Muscle of leg (tissue), 11 donors: ENCODE data around the gene IMPACT. TPM values are rescaled to one million over a fixed set of nuclear protein-coding genes. Genes with fewer than 3 reads are reported as not detected.

ENCODE experiments used
- DNase-seq: peaks from one replicate; pipeline ENCODE4 v3.0.0; 2013
- H3K27ac ChIP-seq: one replicate; pipeline ENCODE4 v1.5.1; 2013; ENCODE audit warnings: mild to moderate bottlenecking, low read length, control low read depth
- H3K27me3 ChIP-seq: one replicate; pipeline ENCODE4 v1.6.1; 2013; ENCODE audit warnings: low read length; ENCODE audit not compliant: control insufficient read depth, insufficient read depth
- H3K36me3 ChIP-seq: one replicate; pipeline ENCODE4 v1.6.1; 2013; ENCODE audit warnings: low read length; ENCODE audit not compliant: control insufficient read depth, insufficient read depth
- H3K4me1 ChIP-seq: one replicate; pipeline ENCODE4 v1.6.1; 2013; ENCODE audit warnings: low read length; ENCODE audit not compliant: control insufficient read depth, insufficient read depth
- H3K4me3 ChIP-seq: one replicate; pipeline ENCODE4 v1.5.1; 2013; ENCODE audit warnings: low read length, control low read depth
- H3K9me3 ChIP-seq: replicated peaks from 2 replicates; pipeline ENCODE4 v1.6.1; 2013; ENCODE audit warnings: low read depth, low read length; ENCODE audit not compliant: control insufficient read depth
- WGBS: methylation state at CpG from one replicate; pipeline ENCODE4 v1.1.5; 2013; ENCODE audit warnings: missing lambda C conversion rate; ENCODE audit not compliant: insufficient coverage; 5-methylcytosine and 5-hydroxymethylcytosine counted together
- polyA plus RNA-seq, 8 donors: library from polyadenylated mRNA; unstranded; fragments of 120-200 nt; gene quantifications; one replicate each; pipeline versions ENCODE4 v1.2.1 to v1.2.3, GENCODE V29; 2013; ENCODE audit warnings: inconsistent platforms in 1 of 8, low replicate concordance in 1 of 8; ENCODE audit not compliant: insufficient read length in 8 of 8, insufficient read depth in 1 of 8
- total RNA-seq: library from RNA; stranded (reverse); fragments of 120-200 nt; gene quantifications from one replicate; pipeline ENCODE4 v1.2.4, GENCODE V29; 2013

IMPACT gene
- total and polyA plus RNA-seq, 9 donors, result 28.5 to 43.3 (median 37.0) TPM

DNA sequence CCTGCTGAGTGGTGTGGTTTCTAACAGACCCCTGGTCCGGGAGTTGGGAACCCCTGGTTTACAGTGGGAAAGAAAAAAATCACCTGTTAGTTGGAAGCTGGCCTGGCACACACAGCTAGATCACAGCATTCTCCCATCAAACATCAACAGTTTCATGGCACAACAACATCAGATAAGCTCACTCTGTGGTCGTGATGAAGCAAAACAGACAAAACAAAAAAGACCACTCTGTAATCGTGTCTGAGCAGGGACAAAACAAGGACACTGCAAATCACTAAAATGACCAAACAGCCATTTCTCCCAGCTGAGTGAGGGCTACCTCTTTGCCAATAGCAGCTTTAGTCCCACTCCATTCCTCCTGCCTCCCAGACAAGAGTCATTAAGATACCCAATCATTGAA lies 9.0 kb upstream of the IMPACT start:
- Histone ChIP-seq H3K36me3 (no peaks in the 10 kb centered on the region), H3K9me3 (no peaks in the 10 kb centered on the region), H3K4me3 (no peak overlapping the region), H3K4me1 (no peaks in the 10 kb centered on the region), H3K27me3 (peaks cover 39% of the 10 kb centered on the region), H3K27ac (no peak overlapping the region)
- DNase-seq, result no peak
- 0% methylated on average over 1 of the region's 3 CpGs for WGBS

DNA sequence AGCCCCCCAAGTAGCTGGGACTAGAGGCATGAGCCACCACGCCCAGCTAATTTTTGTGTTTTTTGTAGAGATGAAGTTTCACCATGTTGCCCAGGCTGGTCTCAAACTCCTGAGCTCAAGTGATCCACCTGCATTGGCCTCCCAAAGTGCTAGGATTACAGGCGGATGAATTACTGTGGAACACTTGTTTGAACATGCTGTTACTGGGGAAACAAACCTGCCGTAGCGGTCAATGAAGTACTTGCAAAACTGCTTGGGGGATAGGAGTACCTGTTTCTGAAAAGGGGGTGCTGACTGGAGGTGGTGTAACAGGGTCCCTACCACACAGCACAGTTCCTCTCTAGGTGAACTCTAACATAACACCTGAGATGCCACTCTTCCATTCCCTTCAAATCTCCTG lies 5.9 kb upstream of the IMPACT start:
- Histone ChIP-seq H3K27me3 (peaks cover 44% of the 10 kb centered on the region), H3K4me1 (no peaks in the 10 kb centered on the region), H3K4me3 (no peak overlapping the region), H3K9me3 (no peaks in the 10 kb centered on the region), H3K27ac (no peak overlapping the region), H3K36me3 (no peaks in the 10 kb centered on the region)
- no peak for DNase-seq
- 80% methylated on average over 2 of the region's 4 CpGs for WGBS

DNA sequence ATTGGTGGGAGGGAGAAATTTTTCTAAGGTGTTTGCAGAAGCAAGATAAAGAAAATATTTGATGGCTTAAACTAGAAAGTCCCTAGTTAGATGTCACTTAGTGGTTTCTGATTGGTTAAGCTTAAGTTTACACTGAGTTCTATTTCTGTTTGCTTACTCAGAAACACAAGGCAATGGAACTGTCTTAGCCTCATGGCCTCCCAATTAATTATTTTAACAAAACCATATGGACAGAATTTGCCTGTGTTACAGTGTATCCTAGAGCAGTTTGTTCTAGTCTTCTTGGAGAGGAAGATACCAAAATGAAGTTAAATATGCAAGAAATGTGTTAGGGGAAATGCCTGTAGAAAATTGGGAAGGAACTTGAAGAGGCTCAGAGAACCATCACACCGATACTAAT lies 4.6 kb upstream of the IMPACT start:
- Histone ChIP-seq H3K27me3 (peaks cover 46% of the 10 kb centered on the region), H3K9me3 (no peaks in the 10 kb centered on the region), H3K4me1 (no peaks in the 10 kb centered on the region), H3K4me3 (no peak overlapping the region), H3K27ac (no peak overlapping the region), H3K36me3 (no peaks in the 10 kb centered on the region)
- DNase-seq, result no peak
- 90% methylated on average over 1 of the region's 1 CpG for WGBS

DNA sequence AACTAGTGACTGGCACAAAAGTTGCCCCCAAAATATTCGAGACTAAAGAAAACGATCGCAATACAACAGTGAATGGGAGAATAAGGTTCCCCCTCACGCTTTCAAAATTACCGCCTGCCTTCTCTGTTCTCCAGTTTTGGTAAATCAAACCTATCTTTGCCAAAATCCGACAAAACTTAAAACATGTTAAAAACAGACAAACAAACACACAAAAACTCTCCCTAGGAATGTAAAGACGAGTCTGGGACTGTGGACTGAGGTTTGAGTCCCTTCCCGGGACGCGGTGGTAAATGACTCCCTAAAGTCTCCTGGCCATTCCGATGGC lies 435 bp upstream of the IMPACT start:
- H3K27me3 ChIP-seq, result peaks cover 15% of the 10 kb centered on the region

DNA sequence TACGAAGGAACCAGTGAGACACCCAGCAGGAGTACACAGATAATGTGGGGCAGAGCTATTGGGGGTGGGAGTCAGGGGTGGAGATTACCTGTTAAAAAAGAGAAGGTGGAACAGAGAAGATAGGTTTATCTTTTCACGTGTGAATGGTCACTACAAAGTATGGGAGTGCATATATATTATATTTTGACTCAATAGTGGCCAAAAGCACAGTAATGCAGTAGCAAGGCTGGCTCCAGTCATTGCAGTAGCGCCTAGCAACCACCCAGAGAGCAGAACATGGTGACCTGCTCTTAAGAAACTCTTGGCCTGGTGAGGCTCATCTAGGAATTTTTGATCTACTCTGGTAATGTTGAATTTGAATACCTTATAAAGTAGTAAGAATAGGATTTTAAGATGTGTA lies 1.0 kb downstream of the IMPACT start:
- Histone ChIP-seq H3K27me3 (peaks cover 9% of the 10 kb centered on the region), H3K4me3 (peak overlapping the region; percentile 86), H3K27ac (no peak overlapping the region), H3K4me1 (no peaks in the 10 kb centered on the region), H3K36me3 (peaks cover 9% of the 10 kb centered on the region), H3K9me3 (no peaks in the 10 kb centered on the region)
- DNase-seq, result no peak
- 100% methylated on average over 1 of the region's 3 CpGs for WGBS

More for the DNA sequence above, 435 bp upstream of the IMPACT start:
- H3K36me3 ChIP-seq, result peaks cover 2% of the 10 kb centered on the region
- H3K4me1 ChIP-seq, result no peaks in the 10 kb centered on the region
- H3K4me3 ChIP-seq, result peak overlapping the region; percentile 86
- no peak for DNase-seq
- H3K9me3 ChIP-seq, result no peaks in the 10 kb centered on the region
- WGBS, result 10% methylated on average over 6 of the region's 11 CpGs
- peak overlapping the region; percentile 79 for H3K27ac ChIP-seq

DNA sequence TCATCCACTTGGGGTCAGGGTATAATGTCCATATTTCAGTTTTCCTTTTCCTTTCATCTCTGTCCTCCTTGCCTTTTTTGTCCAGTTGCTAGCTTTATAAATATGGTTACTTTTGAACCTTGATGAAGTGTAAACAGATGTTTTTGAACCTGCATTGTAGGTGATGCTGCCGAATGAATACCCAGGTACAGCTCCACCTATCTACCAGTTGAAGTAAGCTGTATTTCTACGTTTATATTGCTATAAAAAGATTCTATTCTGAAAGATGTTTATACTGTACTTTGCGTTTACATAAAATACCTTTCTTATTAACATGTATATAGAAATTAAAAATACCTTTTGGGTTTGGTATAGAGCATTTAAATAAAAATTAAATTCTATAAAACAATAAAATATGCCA lies 2.2 kb downstream of the IMPACT start:
- DNase-seq, result no peak
- Histone ChIP-seq H3K9me3 (no peaks in the 10 kb centered on the region), H3K36me3 (peaks cover 10% of the 10 kb centered on the region), H3K4me1 (no peaks in the 10 kb centered on the region), H3K4me3 (no peak overlapping the region), H3K27ac (no peak overlapping the region), H3K27me3 (peaks cover 7% of the 10 kb centered on the region)
- no CpG with 5 or more reads among the region's 3 CpGs for WGBS

DNA sequence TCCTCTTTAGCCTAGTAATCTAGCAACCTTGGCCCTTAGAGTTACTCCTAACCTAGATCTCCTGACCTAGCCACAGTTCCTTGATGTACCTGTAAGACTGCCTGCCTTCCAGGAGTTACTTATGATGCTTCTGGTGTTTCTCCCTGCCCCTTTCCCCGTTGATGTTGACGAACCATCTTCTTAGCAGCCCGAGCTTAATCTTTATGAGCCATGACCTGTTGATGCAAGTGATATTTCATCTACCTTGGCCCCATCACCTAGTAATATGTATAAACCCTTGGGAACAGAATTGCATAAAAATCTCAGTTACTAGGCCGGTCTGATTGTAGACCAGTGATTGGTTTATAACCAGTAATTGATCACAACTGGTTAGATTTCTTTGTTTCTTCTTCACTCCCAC lies 2.7 kb downstream of the IMPACT start:
- no CpG with 5 or more reads among the region's 4 CpGs for WGBS
- DNase-seq, result no peak
- Histone ChIP-seq H3K27ac (no peak overlapping the region), H3K4me1 (no peaks in the 10 kb centered on the region), H3K4me3 (no peak overlapping the region), H3K27me3 (peaks cover 7% of the 10 kb centered on the region), H3K36me3 (peaks cover 15% of the 10 kb centered on the region), H3K9me3 (no peaks in the 10 kb centered on the region)

DNA sequence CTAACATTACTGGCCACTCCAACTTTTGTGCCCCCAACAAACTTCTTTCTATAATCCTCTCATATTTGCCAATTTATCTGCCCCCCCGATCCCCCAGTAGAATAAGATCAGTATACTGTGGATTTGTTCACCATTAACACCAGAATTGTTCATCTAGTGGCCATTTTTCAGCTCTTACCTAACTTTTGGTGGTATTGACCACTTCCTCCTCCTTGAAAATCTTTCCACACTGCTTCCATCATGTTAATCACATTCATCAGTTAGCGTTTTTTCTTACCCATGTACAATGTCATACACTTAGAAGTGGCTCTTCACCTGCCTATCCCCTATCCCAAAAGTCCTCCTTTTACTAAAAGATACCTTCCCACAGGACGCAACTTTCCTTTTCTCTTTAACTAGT lies 6.1 kb downstream of the IMPACT start:
- Histone ChIP-seq H3K9me3 (no peaks in the 10 kb centered on the region), H3K27me3 (no peaks in the 10 kb centered on the region), H3K4me1 (no peaks in the 10 kb centered on the region), H3K36me3 (peaks cover 23% of the 10 kb centered on the region), H3K27ac (no peak overlapping the region), H3K4me3 (no peak overlapping the region)
- 100% methylated on average over 2 of the region's 3 CpGs for WGBS
- no peak for DNase-seq

DNA sequence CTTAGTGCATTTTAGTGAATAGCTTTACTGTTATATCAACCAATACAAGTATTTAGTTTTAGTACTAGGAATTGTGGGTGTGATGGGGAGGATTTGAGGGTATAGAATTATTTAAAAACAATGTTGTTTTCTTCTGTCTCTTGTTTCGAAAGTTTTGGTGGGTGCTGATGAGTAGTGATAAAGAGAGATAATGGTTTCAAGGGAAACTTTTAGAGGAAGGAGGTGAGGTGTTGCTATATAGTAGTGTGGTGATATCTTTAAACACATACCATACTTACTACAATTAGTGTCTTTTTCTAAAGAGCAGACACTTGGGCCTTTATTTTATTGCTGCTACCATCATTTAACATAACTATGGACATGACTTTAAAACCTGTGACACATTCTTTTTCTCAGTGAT lies 10.5 kb downstream of the IMPACT start:
- no peaks in the 10 kb centered on the region for H3K27me3 ChIP-seq
- no peak for DNase-seq
- H3K9me3 ChIP-seq, result no peaks in the 10 kb centered on the region
- peaks cover 30% of the 10 kb centered on the region for H3K36me3 ChIP-seq
- no peak overlapping the region for H3K4me3 ChIP-seq
- WGBS, result no CpG with 5 or more reads among the region's 1 CpG
- H3K4me1 ChIP-seq, result no peaks in the 10 kb centered on the region
- H3K27ac ChIP-seq, result no peak overlapping the region

DNA sequence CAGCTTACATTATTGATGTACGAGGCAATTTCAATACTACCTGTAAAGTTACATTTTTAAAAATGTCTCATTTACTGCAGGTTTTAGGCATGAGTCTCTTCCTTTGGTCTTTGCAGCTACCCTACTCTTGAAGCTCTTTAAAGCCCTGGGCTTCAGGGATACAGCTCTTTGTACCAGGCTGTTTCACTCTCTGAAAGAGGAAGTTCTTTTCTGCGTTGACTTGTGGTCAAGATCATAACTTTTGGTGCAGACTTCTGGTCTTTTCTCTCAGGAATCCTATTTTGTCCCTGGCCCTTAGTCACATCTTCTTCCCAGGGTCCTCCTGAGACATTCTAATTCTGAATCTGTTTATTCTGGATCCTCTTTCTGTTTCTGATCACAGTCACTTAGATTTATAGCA lies 17.4 kb downstream of the IMPACT start:
- Histone ChIP-seq H3K36me3 (peaks cover 20% of the 10 kb centered on the region), H3K9me3 (no peaks in the 10 kb centered on the region), H3K27ac (no peak overlapping the region), H3K4me3 (no peak overlapping the region), H3K4me1 (no peaks in the 10 kb centered on the region), H3K27me3 (no peaks in the 10 kb centered on the region)
- WGBS, result no CpG with 5 or more reads among the region's 2 CpGs
- no peak for DNase-seq

DNA sequence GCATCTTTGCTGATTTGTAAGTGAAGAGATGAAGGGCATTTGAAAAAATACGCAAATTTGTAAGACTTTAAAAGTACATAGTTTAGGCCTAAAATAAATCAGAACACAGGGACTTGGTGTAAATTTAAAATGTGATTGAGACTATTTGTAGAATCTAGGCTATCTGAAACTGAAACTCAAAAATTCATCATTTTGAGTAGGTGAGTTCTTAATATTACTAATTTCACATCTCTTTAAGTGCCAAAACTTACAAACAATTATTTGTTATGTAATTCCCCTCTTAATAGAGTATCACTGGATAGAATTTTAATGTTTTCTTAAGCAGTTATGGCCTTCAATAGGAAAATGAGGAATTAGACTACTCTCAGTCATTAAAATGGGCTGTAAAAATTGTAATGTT lies 20.0 kb downstream of the IMPACT start:
- peaks cover 23% of the 10 kb centered on the region for H3K36me3 ChIP-seq
- H3K27ac ChIP-seq, result no peak overlapping the region
- no peak for DNase-seq
- no peaks in the 10 kb centered on the region for H3K27me3 ChIP-seq
- H3K9me3 ChIP-seq, result no peaks in the 10 kb centered on the region
- no peak overlapping the region for H3K4me3 ChIP-seq
- WGBS, result no CpG with 5 or more reads among the region's 1 CpG
- no peaks in the 10 kb centered on the region for H3K4me1 ChIP-seq
